ENCODE data around the gene ASXL1.
"Not testable (repeated sequence)": the region's sequence is repeated elsewhere in the genome, so short reads cannot be mapped to it uniquely, and the experiment has no call there.

Gene ASXL1

GRCh38 chr20:32363492-32363891 lies 5.4 kb downstream of the ASXL1 start:
- no peak for DNase-seq

DNA sequence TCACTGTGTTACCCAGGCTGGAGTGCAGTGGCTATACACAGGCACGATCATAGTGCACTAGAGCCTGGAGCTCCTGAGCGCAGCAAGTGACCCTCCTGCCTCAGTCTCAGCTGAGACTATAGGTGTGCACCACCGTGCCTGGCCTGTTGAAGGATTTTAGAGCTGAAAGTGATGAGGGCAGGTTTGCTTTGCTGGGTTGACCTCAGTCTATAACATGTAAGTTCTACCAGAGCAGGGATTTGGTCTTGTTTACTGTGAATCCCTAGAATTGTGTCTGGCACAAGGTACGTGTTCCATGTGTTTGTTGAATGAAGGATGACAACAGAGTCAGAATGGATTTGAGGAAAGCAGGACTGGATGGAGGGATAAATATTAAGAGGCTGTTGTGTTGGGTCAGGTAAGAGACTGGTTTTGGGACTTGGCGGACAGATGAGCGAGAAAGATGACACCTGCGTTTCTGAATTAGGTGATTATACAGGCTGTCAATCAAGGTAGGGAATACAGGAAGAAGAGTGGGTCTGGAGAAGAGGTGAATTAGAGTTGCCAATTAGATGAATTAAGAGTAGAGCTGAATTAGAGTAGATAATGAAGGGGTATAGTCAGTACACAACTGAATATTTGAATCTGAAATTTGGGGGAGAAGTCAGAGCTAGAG lies 6.5 kb downstream of the ASXL1 start:
- DNase-seq: peak in 1 of 2 experiments; percentile 5

DNA sequence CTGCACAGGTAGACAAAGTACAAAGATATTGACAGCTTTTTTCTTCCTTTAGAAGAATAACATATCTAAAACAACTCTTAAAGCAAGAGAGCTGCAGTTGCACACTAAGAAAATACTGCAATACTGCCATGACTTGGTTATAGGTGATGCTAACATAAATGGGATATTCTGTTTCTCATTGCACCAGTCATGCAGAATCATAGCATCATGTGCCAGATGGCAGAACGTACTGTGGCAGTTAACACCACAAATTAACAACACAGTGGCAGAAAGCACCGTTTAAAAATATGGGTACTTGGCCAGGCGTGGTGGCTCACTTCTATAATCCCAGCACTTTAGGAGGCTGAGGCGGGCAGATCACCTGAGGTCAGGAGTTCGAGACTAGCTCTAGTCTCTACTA lies 7.4 kb downstream of the ASXL1 start:
- no peak for DNase-seq

DNA sequence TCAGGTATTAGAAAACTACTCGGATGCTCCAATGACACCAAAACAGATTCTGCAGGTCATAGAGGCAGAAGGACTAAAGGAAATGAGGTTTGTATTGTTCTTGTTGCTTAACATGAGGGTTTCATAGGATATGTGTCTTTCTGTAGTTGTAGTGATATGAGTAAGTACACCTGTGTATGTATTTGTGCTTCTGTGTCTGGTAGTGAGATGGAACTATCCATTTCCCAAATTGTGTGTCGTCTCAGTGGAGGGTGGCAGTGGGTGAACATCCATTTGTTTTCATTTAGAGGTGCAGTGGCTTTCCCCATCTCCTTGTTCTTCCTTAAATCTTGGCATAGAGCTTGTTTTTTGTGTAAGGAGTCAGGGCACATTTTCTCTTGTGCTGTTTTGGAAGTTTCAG lies 8.2 kb downstream of the ASXL1 start:
- DNase-seq: no peak

DNA sequence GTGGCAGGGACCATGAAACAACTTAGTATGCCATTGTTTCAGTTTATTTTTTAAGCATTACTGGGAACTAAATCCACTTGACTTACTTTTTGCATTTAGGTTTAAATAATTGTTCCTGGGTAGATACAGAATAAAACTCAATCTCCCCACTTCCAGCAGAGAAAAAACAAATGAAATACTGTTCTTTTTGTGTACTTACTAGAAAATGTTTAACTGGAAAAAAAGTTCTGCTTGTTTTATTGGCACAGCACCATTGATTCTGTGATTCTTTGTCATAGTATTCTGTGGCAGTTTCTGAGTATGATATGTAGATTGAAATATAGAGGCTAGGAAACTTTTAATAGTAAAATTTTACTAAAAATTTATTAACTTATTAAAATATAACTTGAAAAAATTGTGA lies 10.2 kb downstream of the ASXL1 start:
- no peak for DNase-seq

GRCh38 chr20:32368925-32369324 lies 10.8 kb downstream of the ASXL1 start:
- DNase-seq: no peak

GRCh38 chr20:32370897-32371296 lies 12.8 kb downstream of the ASXL1 start:
- no peak for DNase-seq

GRCh38 chr20:32378461-32378860 lies 20.3 kb downstream of the ASXL1 start:
- DNase-seq: no peak

DNA sequence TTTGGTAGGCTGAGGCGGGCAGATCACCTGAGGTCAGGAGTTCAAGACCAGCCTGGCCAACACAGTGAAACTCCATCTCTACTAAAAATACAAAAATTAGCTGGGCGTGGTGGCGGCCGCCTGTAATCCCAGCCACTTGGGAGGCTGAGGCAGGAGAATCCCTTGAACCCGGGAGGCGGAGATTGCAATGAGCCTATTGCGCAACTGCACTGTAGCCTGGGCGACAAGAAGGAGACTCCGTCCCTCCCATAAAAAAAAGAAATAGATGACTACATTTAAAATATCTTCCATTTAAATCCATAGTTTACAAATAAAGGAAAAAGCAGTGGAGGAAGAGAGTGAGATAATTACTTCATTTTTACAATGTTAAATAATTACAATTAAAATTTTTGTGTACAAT lies 21.9 kb downstream of the ASXL1 start:
- DNase-seq: not testable (repeated sequence)

DNA sequence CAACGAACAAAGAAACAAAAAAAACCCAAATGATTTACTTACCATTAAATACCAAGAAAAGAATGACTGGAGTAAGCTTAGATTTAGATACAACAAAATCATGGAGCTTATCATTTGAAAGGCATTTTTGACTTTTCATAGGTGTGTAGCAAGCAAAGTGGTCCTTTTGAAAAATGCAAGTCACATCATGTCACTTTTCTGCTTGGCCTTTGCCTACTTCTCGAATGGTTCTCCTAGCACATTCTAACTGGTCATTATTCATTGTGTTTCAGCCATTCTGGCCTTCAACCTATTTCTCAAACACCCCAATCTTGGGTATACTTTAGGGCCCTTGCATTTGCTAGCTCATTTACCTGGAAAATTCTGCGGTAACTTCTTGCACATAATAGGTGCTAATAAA lies 22.6 kb downstream of the ASXL1 start:
- DNase-seq: no peak

- DNase-seq: no peak
Observed at GRCh38 chr20:32382102-32382950, 24.2 kb downstream of the ASXL1 start.

- not testable (repeated sequence) for DNase-seq
Observed at GRCh38 chr20:32383441-32383840, 25.3 kb downstream of the ASXL1 start.

GRCh38 chr20:32385541-32385940 lies 27.4 kb downstream of the ASXL1 start:
- no peak for DNase-seq

DNA sequence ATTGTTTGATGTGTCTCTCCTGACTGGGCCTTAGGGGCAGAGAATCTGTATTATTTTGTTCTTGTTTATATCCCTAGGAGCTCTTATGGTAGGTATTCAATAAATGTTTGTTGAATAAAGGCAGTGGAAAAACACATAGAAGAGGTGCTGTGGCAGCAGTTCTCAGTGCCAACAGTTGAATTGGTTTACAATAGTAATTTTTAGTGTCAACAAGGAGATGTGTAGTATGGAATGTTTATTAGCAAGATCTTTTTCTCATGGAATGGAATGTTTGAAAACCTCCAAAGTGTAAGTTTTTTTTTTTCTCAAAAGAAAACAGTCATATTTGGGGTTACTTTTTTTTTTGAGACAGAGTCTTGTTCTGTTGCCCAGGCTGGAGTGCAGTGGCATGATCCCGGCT lies 28.0 kb downstream of the ASXL1 start:
- DNase-seq: no peak

DNA sequence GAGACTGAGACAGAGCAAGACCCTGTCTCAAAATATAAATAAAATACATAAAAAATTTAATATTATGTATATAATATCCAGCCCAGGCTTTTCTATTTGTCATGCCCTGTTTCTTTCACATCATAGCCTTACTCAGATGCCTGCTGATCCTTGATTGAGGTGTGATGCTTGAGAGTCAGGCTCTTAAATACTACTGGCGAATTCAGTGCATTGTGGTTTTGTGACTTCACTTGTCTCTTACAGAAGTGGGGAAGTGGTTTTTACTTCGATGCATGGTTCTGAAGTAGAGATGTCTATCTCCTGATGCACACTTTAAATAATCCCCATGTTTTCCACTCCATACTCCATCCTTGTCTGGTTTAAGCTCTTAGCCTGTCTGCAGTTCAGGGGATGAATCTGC lies 29.1 kb downstream of the ASXL1 start:
- DNase-seq: no peak

DNA sequence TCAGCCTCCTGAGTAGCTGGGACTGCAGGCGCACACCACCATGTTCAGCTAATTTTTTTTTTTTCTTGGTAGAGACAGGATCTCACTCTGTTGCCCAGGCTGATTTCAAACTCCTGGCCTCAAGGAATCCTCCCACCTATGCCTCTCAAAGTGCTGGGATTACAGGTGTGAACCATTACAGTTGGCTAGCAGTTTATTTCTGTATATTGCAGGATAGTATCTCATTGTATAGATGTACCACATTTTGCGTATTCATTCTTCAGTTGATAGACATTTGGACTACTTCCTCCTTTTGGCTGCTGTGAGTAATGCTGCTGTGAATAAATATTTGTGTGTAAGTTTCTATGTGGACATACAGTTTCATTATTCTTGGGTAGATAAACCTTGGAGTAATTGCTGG lies 32.9 kb downstream of the ASXL1 start:
- peak in 1 of 2 experiments; percentile 2 for DNase-seq

GRCh38 chr20:32395066-32395465 lies 36.9 kb downstream of the ASXL1 start:
- no peak for DNase-seq

DNA sequence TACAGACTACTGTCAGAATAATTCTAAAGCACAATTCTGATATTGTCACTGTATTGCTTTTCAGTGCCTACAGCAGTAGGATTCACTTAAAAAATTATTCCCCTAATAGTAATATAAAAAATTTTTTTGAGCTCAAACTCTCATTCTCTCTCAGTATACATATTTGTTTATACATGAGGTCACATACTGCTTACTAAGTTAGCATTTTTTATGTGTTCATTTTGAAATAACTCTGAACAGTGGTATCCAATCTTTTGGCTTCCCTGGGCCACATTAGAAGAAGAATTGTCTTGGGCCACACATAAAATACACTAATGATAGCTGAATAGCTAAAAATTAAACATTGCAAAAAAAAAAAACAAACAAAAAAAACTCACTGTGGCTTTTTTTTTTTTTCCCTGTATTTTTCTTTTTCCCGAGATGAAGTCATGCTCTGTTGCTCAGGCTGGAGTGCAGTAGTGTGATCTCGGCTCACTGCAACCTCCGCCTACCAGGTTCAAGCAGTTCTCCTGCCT lies 38.6 kb downstream of the ASXL1 start:
- DNase-seq: no peak

DNA sequence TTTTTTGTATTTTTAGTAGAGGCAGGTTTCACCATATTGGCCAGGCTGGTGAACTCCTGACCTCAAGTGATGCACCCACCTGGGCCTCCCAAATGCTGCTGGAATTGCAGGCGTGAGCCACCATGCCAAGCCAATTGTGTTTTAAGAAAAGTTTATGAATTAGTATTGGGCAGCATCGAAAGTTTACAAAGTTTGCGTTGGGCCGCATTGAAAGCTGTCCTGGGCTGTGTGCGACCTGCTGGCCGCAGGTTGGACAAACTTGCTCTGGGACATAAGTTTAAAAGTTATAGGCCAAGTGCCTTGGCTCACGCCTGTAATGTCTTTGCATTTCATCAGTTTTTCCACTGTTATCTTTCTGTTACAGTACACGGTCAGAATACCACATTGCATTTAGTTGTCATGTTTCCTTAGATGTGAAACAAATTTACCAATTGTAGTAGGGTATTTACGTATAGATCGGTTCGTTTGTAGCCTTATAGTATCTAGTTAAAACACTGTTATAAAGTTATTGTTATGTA lies 39.5 kb downstream of the ASXL1 start:
- no peak for DNase-seq

GRCh38 chr20:32400476-32400875 lies 42.3 kb downstream of the ASXL1 start:
- DNase-seq: no peak

GRCh38 chr20:32404017-32404416 lies 45.9 kb downstream of the ASXL1 start:
- no peak for DNase-seq

GRCh38 chr20:32406701-32407100 lies 48.6 kb downstream of the ASXL1 start:
- DNase-seq: no peak

- DNase-seq: not testable (repeated sequence)
Observed at GRCh38 chr20:32407131-32407750, 49.1 kb downstream of the ASXL1 start.
